PC-3 (cell line): Measurements from ENCODE around the gene KCNJ9. TPM values are rescaled to one million over a fixed set of nuclear protein-coding genes. Genes with fewer than 3 reads are reported as not detected.

Experiments
- ATAC-seq: fragments of 200-7000 bp; cut with Tn5 transposase; 2 replicates; pipeline ENCODE4 v1.9.1; 2020; ENCODE audit warnings: mild to moderate bottlenecking, moderate library complexity
- BruUV-seq: library from RNA; stranded (reverse); fragments of 400-500 nt; replicated peaks from 2 replicates; lab custom pipeline; 2021; lab: Mats Ljungman, UMichigan
- CTCF ChIA-PET: fragments of 300-600 bp; sonication (Branson Sonifier 250); formaldehyde crosslinking; loops from one replicate; lab custom pipeline; 2022; ENCODE audit warnings: antibody characterized with exemption; lab: Charles Lee
- POLR2A ChIA-PET: fragments of 300-600 bp; sonication (Branson Sonifier 250); formaldehyde crosslinking; loops from one replicate; lab custom pipeline; 2022; ENCODE audit warnings: antibody characterized with exemption; ENCODE audit not compliant: unreplicated experiment; lab: Charles Lee
- DNase-seq: peaks from one replicate; pipeline ENCODE4 v3.0.0-alpha.2; 2015
- H2AFZ ChIP-seq: fragments of 300-600 bp; sonication (generic); 2 replicates; pipeline ENCODE4 v1.6.0; 2016; ENCODE audit warnings: antibody characterized with exemption, low read length
- H3F3A ChIP-seq: fragments of 300-600 bp; sonication (generic); one replicate; pipeline ENCODE4 v1.6.0; 2017; ENCODE audit warnings: antibody characterized with exemption, low read length, control low read depth, mild to moderate bottlenecking; ENCODE audit not compliant: unreplicated experiment
- H3K27ac ChIP-seq: fragments of 300-600 bp; sonication (generic); 2 replicates; pipeline ENCODE4 v1.5.1; 2016; ENCODE audit warnings: mild to moderate bottlenecking, low read length
- H3K27me3 ChIP-seq: fragments of 300-600 bp; sonication (generic); 2 replicates; pipeline ENCODE4 v1.6.1; 2016; ENCODE audit warnings: low read length, mixed read lengths
- H3K36me3 ChIP-seq: fragments of 300-600 bp; sonication (generic); 2 replicates; pipeline ENCODE4 v1.6.1; 2016; ENCODE audit warnings: low read depth, mixed run types, low read length, mixed read lengths
- H3K4me1 ChIP-seq: fragments of 300-600 bp; sonication (generic); 2 replicates; pipeline ENCODE4 v1.5.1; 2016; ENCODE audit warnings: low read length; ENCODE audit not compliant: insufficient read depth
- H3K4me2 ChIP-seq: fragments of 300-600 bp; sonication (generic); 2 replicates; pipeline ENCODE4 v1.6.0; 2016; ENCODE audit warnings: low read length
- H3K4me3 ChIP-seq: fragments of 300-600 bp; sonication (generic); 2 replicates; pipeline ENCODE4 v1.5.1; 2016; ENCODE audit warnings: mild to moderate bottlenecking, low read length, mixed read lengths
- H3K79me2 ChIP-seq: fragments of 300-600 bp; sonication (generic); 2 replicates; pipeline ENCODE4 v1.6.1; 2017; ENCODE audit warnings: low read length, mixed read lengths
- H3K9ac ChIP-seq: fragments of 300-600 bp; sonication (generic); 2 replicates; pipeline ENCODE4 v1.6.0; 2016; ENCODE audit warnings: mild to moderate bottlenecking, low read length
- H3K9me2 ChIP-seq: fragments of 300-600 bp; sonication (generic); replicated peaks from 2 replicates; pipeline ENCODE4 v1.6.1; 2016; ENCODE audit warnings: mixed run types, low read length, mixed read lengths
- H3K9me3 ChIP-seq: fragments of 300-600 bp; sonication (generic); 2 replicates; pipeline ENCODE4 v1.6.1; 2016; ENCODE audit warnings: low read length, mixed read lengths
- H4K20me1 ChIP-seq: fragments of 300-600 bp; sonication (generic); 2 replicates; pipeline ENCODE4 v1.6.1; 2016; ENCODE audit warnings: low read length, mixed read lengths
- CTCF ChIP-seq: fragments of 300-600 bp; sonication (generic); conservative IDR thresholded peaks from 2 replicates; pipeline ENCODE4 v1.5.1; 2017; ENCODE audit warnings: antibody characterized with exemption, low read depth, mild to moderate bottlenecking, low read length
- EZH2 ChIP-seq: fragments of 300-600 bp; sonication (generic); IDR thresholded peaks from one replicate; pipeline ENCODE4 v1.6.1; 2017; ENCODE audit warnings: antibody characterized with exemption, mild to moderate bottlenecking, low read length; ENCODE audit not compliant: unreplicated experiment
- EZH2phosphoT487 ChIP-seq: fragments of 300-600 bp; sonication (generic); IDR thresholded peaks from 2 replicates; pipeline ENCODE4 v1.6.1; 2018; ENCODE audit warnings: mild to moderate bottlenecking, antibody characterized with exemption, low read length, borderline replicate concordance
- intact Hi-C: fragments of 100-400 bp; cut with micrococcal nuclease; formaldehyde crosslinking; loops from 2 replicates; pipeline ENCODE4 v1.9.0; 2023
- total RNA-seq: library from RNA; depleted of rRNA; stranded (reverse); fragments of >200 nt; gene quantifications from 2 replicates; pipeline ENCODE4 v1.2.3, GENCODE V29; 2014

KCNJ9 gene
- total RNA-seq, 1 experiment from 2014 or later, result not detected

GRCh38 chr1:160104486-160104885, 23.1 kb downstream of the KCNJ9 start:
- no peak overlapping the region for H3K4me2 ChIP-seq
- ChIA-PET CTCF (interaction anchor here (1.1 to 3.5 kb wide), 2 partner anchors 89 to 148 kb away, joined by 6 to 20 read pairs; no protein-coding TSS in a partner anchor), POLR2A (no interaction called here)
- H3K9ac ChIP-seq, result no peak overlapping the region
- no peaks in the 10 kb centered on the region for H3F3A ChIP-seq
- DNase-seq (no peak), ATAC-seq (no peak)
- no peaks in the 10 kb centered on the region for H4K20me1 ChIP-seq
- H3K4me3 ChIP-seq, result no peak overlapping the region
- no TSS peak for BruUV-seq
- no peaks in the 10 kb centered on the region for H3K27me3 ChIP-seq
- H3K9me2 ChIP-seq, result no peaks in the 10 kb centered on the region
- intact Hi-C loops, result no loop called here
- H3K9me3 ChIP-seq, result no peaks in the 10 kb centered on the region
- no peaks in the 10 kb centered on the region for H3K36me3 ChIP-seq
- no peak overlapping the region for H2AFZ ChIP-seq
- H3K27ac ChIP-seq, result no peak overlapping the region
- TF ChIP-seq EZH2 (no peak), CTCF (no peak), EZH2phosphoT487 (no peak)
- no peaks in the 10 kb centered on the region for H3K79me2 ChIP-seq
- H3K4me1 ChIP-seq, result peaks cover 11% of the 10 kb centered on the region

DNA sequence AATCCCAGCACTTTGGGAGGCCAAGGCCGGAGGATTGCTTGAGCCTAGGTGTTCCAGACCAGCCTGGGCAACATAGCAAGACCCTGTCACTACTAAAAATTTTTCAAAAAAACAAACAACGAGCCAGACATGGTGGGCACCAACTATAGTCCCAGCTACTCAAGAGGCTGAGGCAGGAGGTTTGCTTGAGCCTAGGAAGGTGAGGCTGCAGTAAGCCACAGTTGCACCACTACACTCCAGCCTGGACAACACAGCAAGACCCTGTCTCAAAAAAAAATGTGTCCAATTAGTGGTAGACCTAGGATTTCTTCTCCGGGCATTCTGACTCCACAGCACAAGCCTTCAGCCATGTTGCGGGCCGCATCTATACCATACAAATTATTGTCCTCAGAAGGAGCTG, 23.8 kb downstream of the KCNJ9 start:
- intact Hi-C loops, result no loop called here
- ATAC-seq (no peak), DNase-seq (no peak)
- no peak overlapping the region for H3K9ac ChIP-seq
- no peaks in the 10 kb centered on the region for H3K9me3 ChIP-seq
- BruUV-seq, result no TSS peak
- ChIA-PET POLR2A (no interaction called here), CTCF (interaction anchor here (0.6 to 1.1 kb wide), 2 partner anchors 17 to 88 kb away, joined by 4 to 6 read pairs; no protein-coding TSS in a partner anchor)
- no peaks in the 10 kb centered on the region for H3K79me2 ChIP-seq
- no peak overlapping the region for H3K4me2 ChIP-seq
- H2AFZ ChIP-seq, result no peak overlapping the region
- TF ChIP-seq EZH2 (no peak), CTCF (no peak), EZH2phosphoT487 (no peak)
- no peaks in the 10 kb centered on the region for H4K20me1 ChIP-seq
- no peaks in the 10 kb centered on the region for H3K9me2 ChIP-seq
- H3K27me3 ChIP-seq, result no peaks in the 10 kb centered on the region
- peaks cover 17% of the 10 kb centered on the region for H3K4me1 ChIP-seq
- H3K4me3 ChIP-seq, result no peak overlapping the region
- H3K36me3 ChIP-seq, result no peaks in the 10 kb centered on the region
- H3F3A ChIP-seq, result no peaks in the 10 kb centered on the region
- H3K27ac ChIP-seq, result no peak overlapping the region

GRCh38 chr1:160107512-160107911, 26.2 kb downstream of the KCNJ9 start:
- ATAC-seq (no peak), DNase-seq (no peak)
- Histone ChIP-seq H3K4me3 (no peak overlapping the region), H3K9me3 (no peaks in the 10 kb centered on the region), H3K4me1 (peaks cover 11% of the 10 kb centered on the region), H2AFZ (no peak overlapping the region), H3K9ac (no peak overlapping the region), H3K4me2 (no peak overlapping the region), H3F3A (no peaks in the 10 kb centered on the region), H3K27ac (no peak overlapping the region), H3K79me2 (no peaks in the 10 kb centered on the region), H3K9me2 (no peaks in the 10 kb centered on the region), H3K36me3 (no peaks in the 10 kb centered on the region), H3K27me3 (no peaks in the 10 kb centered on the region), H4K20me1 (no peaks in the 10 kb centered on the region)
- no TSS peak for BruUV-seq
- ChIA-PET CTCF (no interaction called here), POLR2A (no interaction called here)
- TF ChIP-seq EZH2 (no peak), CTCF (no peak), EZH2phosphoT487 (no peak)
- intact Hi-C loops, result no loop called here
